DOHH2 (cell line): ENCODE data around the gene DAPP1.

ENCODE experiments used
- CTCF ChIP-seq: fragments of 200-600 bp; sonication (generic); IDR thresholded peaks from one replicate; pipeline ENCODE4 v1.5.1; 2014; ENCODE audit warnings: antibody characterized with exemption, mild to moderate bottlenecking, low read depth, low read length; ENCODE audit not compliant: poor library complexity, severe bottlenecking
- EZH2phosphoT487 ChIP-seq: fragments of 200-600 bp; sonication (generic); IDR thresholded peaks from 2 replicates; pipeline ENCODE4 v1.6.1; 2017; ENCODE audit warnings: borderline replicate concordance, mild to moderate bottlenecking, antibody characterized with exemption, low read length, moderate library complexity, mixed read lengths

DNA sequence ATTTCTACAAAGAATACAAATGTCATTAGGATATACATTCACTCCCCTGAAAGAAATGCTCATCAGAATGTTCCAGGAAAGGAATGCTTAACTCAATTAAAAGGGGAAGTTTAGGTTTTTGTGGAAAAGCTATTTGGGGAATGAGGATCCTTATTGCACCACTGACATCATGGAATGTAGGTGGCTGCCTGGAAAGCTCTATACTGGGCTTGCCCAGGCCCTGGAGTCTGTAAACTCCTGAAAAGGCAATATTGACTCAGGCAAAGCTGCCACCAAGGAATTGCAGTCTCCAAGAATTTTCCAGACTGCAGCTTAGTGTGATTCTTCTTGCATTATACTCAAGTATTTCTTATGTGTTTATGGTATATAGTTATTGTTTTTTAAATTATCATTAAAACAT lies 15.7 kb downstream of the DAPP1 start:
- TF ChIP-seq CTCF (no peak), EZH2phosphoT487 (no peak)
